ENCODE data around the gene PSTPIP2. TPM values are rescaled to one million over a fixed set of nuclear protein-coding genes. Genes with fewer than 3 reads are reported as not detected.

Gene PSTPIP2
- total and polyA plus RNA-seq, 2 of the 8 experiments (the other 6 are each of a cell fraction or from before 2014, with no cell fraction given), result 1.8 to 2.4 TPM

DNA sequence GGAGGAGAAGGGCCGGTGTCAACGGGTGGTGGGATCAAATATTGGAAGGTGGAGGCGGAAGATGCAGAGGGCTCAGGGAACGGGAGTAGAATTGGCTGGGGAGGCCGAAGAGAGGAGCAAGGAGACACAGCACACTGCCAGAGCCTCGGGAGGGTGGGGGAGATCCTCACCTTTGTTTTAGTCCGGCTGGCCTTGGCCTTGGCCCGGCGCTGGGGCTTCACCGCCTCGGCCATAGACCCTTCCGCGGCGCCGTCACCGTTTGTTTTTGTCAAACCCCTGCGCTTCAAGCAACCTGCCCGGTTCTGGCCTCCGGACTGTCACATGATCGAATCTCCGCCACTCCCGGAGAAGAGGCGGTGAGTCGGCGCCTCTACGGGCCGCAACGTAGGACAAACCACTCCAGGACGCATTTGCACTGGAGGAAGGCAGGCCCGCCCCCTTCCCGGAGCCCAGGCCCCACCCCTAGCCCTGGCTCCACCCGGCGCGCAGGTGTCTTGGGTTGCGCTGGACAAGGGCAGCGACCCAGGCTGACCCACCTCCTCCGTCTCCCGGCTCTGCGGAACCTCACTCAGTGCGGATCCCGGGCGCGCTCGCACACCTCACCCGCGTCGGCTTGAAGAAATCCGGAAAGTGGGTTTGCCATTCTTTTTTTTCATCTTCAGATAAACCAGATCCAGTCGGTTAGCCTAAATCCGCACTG is 104.9 kb downstream of the PSTPIP2 start, which contains the start of gene EPG5 (continued):
- TF ChIP-seq, protein P1, sequence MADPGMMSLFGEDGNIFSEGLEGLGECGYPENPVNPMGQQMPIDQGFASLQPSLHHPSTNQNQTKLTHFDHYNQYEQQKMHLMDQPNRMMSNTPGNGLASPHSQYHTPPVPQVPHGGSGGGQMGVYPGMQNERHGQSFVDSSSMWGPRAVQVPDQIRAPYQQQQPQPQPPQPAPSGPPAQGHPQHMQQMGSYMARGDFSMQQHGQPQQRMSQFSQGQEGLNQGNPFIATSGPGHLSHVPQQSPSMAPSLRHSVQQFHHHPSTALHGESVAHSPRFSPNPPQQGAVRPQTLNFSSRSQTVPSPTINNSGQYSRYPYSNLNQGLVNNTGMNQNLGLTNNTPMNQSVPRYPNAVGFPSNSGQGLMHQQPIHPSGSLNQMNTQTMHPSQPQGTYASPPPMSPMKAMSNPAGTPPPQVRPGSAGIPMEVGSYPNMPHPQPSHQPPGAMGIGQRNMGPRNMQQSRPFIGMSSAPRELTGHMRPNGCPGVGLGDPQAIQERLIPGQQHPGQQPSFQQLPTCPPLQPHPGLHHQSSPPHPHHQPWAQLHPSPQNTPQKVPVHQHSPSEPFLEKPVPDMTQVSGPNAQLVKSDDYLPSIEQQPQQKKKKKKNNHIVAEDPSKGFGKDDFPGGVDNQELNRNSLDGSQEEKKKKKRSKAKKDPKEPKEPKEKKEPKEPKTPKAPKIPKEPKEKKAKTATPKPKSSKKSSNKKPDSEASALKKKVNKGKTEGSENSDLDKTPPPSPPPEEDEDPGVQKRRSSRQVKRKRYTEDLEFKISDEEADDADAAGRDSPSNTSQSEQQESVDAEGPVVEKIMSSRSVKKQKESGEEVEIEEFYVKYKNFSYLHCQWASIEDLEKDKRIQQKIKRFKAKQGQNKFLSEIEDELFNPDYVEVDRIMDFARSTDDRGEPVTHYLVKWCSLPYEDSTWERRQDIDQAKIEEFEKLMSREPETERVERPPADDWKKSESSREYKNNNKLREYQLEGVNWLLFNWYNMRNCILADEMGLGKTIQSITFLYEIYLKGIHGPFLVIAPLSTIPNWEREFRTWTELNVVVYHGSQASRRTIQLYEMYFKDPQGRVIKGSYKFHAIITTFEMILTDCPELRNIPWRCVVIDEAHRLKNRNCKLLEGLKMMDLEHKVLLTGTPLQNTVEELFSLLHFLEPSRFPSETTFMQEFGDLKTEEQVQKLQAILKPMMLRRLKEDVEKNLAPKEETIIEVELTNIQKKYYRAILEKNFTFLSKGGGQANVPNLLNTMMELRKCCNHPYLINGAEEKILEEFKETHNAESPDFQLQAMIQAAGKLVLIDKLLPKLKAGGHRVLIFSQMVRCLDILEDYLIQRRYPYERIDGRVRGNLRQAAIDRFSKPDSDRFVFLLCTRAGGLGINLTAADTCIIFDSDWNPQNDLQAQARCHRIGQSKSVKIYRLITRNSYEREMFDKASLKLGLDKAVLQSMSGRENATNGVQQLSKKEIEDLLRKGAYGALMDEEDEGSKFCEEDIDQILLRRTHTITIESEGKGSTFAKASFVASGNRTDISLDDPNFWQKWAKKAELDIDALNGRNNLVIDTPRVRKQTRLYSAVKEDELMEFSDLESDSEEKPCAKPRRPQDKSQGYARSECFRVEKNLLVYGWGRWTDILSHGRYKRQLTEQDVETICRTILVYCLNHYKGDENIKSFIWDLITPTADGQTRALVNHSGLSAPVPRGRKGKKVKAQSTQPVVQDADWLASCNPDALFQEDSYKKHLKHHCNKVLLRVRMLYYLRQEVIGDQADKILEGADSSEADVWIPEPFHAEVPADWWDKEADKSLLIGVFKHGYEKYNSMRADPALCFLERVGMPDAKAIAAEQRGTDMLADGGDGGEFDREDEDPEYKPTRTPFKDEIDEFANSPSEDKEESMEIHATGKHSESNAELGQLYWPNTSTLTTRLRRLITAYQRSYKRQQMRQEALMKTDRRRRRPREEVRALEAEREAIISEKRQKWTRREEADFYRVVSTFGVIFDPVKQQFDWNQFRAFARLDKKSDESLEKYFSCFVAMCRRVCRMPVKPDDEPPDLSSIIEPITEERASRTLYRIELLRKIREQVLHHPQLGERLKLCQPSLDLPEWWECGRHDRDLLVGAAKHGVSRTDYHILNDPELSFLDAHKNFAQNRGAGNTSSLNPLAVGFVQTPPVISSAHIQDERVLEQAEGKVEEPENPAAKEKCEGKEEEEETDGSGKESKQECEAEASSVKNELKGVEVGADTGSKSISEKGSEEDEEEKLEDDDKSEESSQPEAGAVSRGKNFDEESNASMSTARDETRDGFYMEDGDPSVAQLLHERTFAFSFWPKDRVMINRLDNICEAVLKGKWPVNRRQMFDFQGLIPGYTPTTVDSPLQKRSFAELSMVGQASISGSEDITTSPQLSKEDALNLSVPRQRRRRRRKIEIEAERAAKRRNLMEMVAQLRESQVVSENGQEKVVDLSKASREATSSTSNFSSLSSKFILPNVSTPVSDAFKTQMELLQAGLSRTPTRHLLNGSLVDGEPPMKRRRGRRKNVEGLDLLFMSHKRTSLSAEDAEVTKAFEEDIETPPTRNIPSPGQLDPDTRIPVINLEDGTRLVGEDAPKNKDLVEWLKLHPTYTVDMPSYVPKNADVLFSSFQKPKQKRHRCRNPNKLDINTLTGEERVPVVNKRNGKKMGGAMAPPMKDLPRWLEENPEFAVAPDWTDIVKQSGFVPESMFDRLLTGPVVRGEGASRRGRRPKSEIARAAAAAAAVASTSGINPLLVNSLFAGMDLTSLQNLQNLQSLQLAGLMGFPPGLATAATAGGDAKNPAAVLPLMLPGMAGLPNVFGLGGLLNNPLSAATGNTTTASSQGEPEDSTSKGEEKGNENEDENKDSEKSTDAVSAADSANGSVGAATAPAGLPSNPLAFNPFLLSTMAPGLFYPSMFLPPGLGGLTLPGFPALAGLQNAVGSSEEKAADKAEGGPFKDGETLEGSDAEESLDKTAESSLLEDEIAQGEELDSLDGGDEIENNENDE (IDR thresholded peaks at IDR 0.05; ENCODE audit: insufficient replicate concordance, low read length), result no peak
- peak; percentile 57; the same call in 1 of the 2 replicates for TF ChIP-seq KDM5A (IDR thresholded peaks at IDR 0.05; ENCODE audit: low read length)
- 0 out of 4 replicates have a peak, but pooled peaks of 1 of the 2 experiments have one; percentile 78 for TF ChIP-seq HDAC2 (IDR thresholded peaks at IDR 0.05; ENCODE audit: borderline replicate concordance in 1 of 2, low read depth in 2 of 2, low read length in 2 of 2)
- TF ChIP-seq PHF8 (conservative IDR thresholded peaks at IDR 0.05; ENCODE audit: low read depth, low read length), result peak; percentile 64; the same call in 1 of the 2 replicates
- peak; percentile 71 for TF ChIP-seq POLR2AphosphoS5 (IDR thresholded peaks at IDR 0.05; ENCODE audit: low read depth, low read length)
- TF ChIP-seq, protein P2, sequence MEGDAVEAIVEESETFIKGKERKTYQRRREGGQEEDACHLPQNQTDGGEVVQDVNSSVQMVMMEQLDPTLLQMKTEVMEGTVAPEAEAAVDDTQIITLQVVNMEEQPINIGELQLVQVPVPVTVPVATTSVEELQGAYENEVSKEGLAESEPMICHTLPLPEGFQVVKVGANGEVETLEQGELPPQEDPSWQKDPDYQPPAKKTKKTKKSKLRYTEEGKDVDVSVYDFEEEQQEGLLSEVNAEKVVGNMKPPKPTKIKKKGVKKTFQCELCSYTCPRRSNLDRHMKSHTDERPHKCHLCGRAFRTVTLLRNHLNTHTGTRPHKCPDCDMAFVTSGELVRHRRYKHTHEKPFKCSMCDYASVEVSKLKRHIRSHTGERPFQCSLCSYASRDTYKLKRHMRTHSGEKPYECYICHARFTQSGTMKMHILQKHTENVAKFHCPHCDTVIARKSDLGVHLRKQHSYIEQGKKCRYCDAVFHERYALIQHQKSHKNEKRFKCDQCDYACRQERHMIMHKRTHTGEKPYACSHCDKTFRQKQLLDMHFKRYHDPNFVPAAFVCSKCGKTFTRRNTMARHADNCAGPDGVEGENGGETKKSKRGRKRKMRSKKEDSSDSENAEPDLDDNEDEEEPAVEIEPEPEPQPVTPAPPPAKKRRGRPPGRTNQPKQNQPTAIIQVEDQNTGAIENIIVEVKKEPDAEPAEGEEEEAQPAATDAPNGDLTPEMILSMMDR (IDR thresholded peaks at IDR 0.05; ENCODE audit: control extremely low read depth in 1 of 3, insufficient read depth in 1 of 3, low read depth in 1 of 3, low read length in 3 of 3), result peak in 1 of 3 experiments; percentile 1; a peak in 1 of 4 replicates
